Sigmoid colon (tissue), 7 donors: ENCODE results near the gene NCOA1. TPM values are rescaled to one million over a fixed set of nuclear protein-coding genes. Genes with fewer than 3 reads are reported as not detected.
"Not testable (repeated sequence)": the region's sequence is repeated elsewhere in the genome, so short reads cannot be mapped to it uniquely, and the experiment has no call there.

Source experiments
- DNase-seq: peaks from one replicate; pipeline ENCODE4 v3.0.0-alpha.2; 2019
- H3K27ac ChIP-seq, 4 donors: fragments of 200-600 bp; sonication (generic); one replicate each; pipeline ENCODE4 v1.5.1; 2016 to 2019; ENCODE audit warnings: mild to moderate bottlenecking in 1 of 4
- H3K27me3 ChIP-seq, 3 donors: fragments of 200-600 bp; sonication (generic); one replicate each; pipeline ENCODE4 v1.5.1; 2019; ENCODE audit warnings: mild to moderate bottlenecking in 1 of 3
- H3K36me3 ChIP-seq, 4 donors: fragments of 200-600 bp; sonication (generic); one replicate each; pipeline ENCODE4 v1.5.1; 2016 to 2019
- H3K4me1 ChIP-seq, 4 donors: fragments of 200-600 bp; sonication (generic); one replicate each; pipeline ENCODE4 v1.5.1; 2017 to 2019
- H3K4me3 ChIP-seq, 4 donors: fragments of 200-600 bp; sonication (generic); one replicate each; pipeline ENCODE4 v1.5.1; 2017 to 2019; ENCODE audit warnings: mild to moderate bottlenecking in 2 of 4, moderate library complexity in 1 of 4
- H3K9me3 ChIP-seq, 4 donors: fragments of 200-600 bp in 3 of 4; sonication (generic) in 3 of 4; one replicate each; pipeline versions ENCODE4 v1.5.1 to v1.6.1; 2013 to 2019
- EP300 ChIP-seq, 4 donors: sonication (generic); formaldehyde crosslinking; IDR thresholded peaks; one replicate each; pipeline ENCODE4 v1.6.1; 2017; ENCODE audit warnings: antibody characterized with exemption in 4 of 4
- POLR2A ChIP-seq, 2 donors: fragments of 450-650 bp; IDR thresholded peaks; one replicate each; pipeline ENCODE4 v1.6.1; 2016; ENCODE audit warnings: antibody characterized with exemption in 2 of 2, mild to moderate bottlenecking in 2 of 2, moderate library complexity in 2 of 2
- POLR2AphosphoS5 ChIP-seq, 4 donors: sonication (generic); formaldehyde crosslinking; IDR thresholded peaks; one replicate each; pipeline ENCODE4 v1.6.1; 2017; ENCODE audit warnings: antibody characterized with exemption in 4 of 4
- WGBS, 2 donors: extraction: QIAGEN DNeasy Blood & Tissue Kit; methylation state at CpG; one replicate each; pipeline ENCODE4 v1.1.7; 2013; 5-methylcytosine and 5-hydroxymethylcytosine counted together
- intact Hi-C: fragments of 100-400 bp; cut with DNase I; formaldehyde crosslinking; loops from one replicate; pipeline ENCODE4 v1.15.1; 2023
- polyA plus RNA-seq, 3 donors: library from polyadenylated mRNA; stranded (reverse); fragments of 200-250 nt; gene quantifications; one replicate each; pipeline ENCODE4 v1.2.3, GENCODE V29; 2013
- total RNA-seq, 4 donors: library from RNA; depleted of rRNA; stranded (reverse); fragments of >200 nt; gene quantifications; one replicate each; pipeline ENCODE4 v1.1.0, GENCODE V29; 2016
- TF ChIP-seq, protein P1 (sequence below), 4 experiments: fragments of 450-650 bp in 3 of 4; fragments of 200-600 bp in 1 of 4; IDR thresholded peaks; one replicate each; pipeline ENCODE4 v1.5.1; 2016 to 2019; ENCODE audit warnings: antibody characterized with exemption in 4 of 4, mild to moderate bottlenecking in 3 of 4, moderate library complexity in 2 of 4
- donor health status: healthy with polysubstance abuse.
- donor health status: Bipolar disorder and iron deficiency.
- donor health status: healthy.

Gene NCOA1
- total and polyA plus RNA-seq, 7 donors, result 11.3 to 61.7 (median 49.2) TPM

DNA sequence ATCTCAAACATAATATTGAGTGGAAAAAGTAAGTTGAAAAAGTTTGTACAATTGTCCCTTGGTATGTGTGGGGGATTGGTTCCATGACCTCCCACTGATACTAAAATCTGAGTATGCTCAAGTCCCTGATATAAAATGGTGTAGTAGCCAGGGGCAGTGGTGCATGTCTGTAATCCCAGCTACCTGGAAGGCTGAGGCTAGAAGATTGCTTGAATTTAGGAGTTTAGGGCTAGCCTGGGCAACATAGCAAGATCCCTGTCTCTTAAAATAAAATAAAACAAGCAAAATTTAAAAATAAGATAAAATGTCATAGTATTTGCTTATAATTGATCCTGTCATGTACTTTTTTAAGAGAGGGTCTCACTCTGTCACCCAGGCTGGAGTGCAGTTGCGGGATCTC is 180.2 kb downstream of the NCOA1 start:
- no peaks in the 10 kb centered on the region for H3K9me3 ChIP-seq
- no peak overlapping the region for H3K4me3 ChIP-seq
- intact Hi-C loops, result no loop called here
- TF ChIP-seq POLR2AphosphoS5 (IDR thresholded peaks at IDR 0.05) (no peak), EP300 (IDR thresholded peaks at IDR 0.05) (no peak), POLR2A (IDR thresholded peaks at IDR 0.05) (no peak)
- TF ChIP-seq, protein P1, sequence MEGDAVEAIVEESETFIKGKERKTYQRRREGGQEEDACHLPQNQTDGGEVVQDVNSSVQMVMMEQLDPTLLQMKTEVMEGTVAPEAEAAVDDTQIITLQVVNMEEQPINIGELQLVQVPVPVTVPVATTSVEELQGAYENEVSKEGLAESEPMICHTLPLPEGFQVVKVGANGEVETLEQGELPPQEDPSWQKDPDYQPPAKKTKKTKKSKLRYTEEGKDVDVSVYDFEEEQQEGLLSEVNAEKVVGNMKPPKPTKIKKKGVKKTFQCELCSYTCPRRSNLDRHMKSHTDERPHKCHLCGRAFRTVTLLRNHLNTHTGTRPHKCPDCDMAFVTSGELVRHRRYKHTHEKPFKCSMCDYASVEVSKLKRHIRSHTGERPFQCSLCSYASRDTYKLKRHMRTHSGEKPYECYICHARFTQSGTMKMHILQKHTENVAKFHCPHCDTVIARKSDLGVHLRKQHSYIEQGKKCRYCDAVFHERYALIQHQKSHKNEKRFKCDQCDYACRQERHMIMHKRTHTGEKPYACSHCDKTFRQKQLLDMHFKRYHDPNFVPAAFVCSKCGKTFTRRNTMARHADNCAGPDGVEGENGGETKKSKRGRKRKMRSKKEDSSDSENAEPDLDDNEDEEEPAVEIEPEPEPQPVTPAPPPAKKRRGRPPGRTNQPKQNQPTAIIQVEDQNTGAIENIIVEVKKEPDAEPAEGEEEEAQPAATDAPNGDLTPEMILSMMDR (IDR thresholded peaks at IDR 0.05), result no peak
- H3K27ac ChIP-seq, result no peak overlapping the region
- no peak for DNase-seq
- H3K4me1 ChIP-seq, result no peaks in the 10 kb centered on the region
- 98 to 100% methylated on average over 1 of the region's 1 CpG for WGBS, 2 donors
- H3K36me3 ChIP-seq, result peaks cover 0 to 13% (median 0%) of the 10 kb centered on the region in 4 donors
- no peaks in the 10 kb centered on the region for H3K27me3 ChIP-seq

DNA sequence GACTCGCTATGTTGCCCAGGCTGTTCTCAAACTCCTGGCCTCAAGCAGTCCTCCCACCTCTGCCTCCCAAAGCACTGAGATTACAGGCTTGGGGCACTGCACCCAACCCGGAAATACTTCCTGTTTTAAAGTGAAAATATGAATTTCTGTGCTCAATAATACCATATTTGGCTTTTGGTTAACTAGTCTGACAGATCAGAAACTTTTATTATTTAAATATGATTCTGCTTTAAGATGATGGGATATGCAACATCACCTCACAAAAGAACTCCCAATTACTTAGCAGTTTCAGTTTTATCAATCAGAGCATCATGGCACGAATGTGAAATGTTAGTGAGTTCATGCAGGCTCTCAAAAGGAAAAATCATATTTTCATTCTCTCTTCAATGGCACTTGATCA is 181.5 kb downstream of the NCOA1 start:
- Histone ChIP-seq H3K4me1 (no peaks in the 10 kb centered on the region), H3K27me3 (no peaks in the 10 kb centered on the region), H3K9me3 (no peaks in the 10 kb centered on the region), H3K36me3 (peaks cover 0 to 13% (median 0%) of the 10 kb centered on the region in 4 donors), H3K27ac (no peak overlapping the region), H3K4me3 (no peak overlapping the region)
- intact Hi-C loops, result no loop called here
- no peak for DNase-seq
- TF ChIP-seq POLR2A (IDR thresholded peaks at IDR 0.05) (no peak), POLR2AphosphoS5 (IDR thresholded peaks at IDR 0.05) (no peak), EP300 (IDR thresholded peaks at IDR 0.05) (no peak)
- TF ChIP-seq, protein P1 (IDR thresholded peaks at IDR 0.05), result no peak
- WGBS, 2 donors, result 79 to 80% methylated on average over 3 of the region's 3 CpGs

- no peaks in the 10 kb centered on the region for H3K27me3 ChIP-seq
- no peaks in the 10 kb centered on the region for H3K9me3 ChIP-seq
- H3K4me3 ChIP-seq, result no peak overlapping the region
- no peaks in the 10 kb centered on the region for H3K4me1 ChIP-seq
- WGBS, 2 donors, result 61 to 74% methylated on average over 7 of the region's 7 CpGs
- TF ChIP-seq EP300 (IDR thresholded peaks at IDR 0.05), result no peak
- TF ChIP-seq, protein P1 (IDR thresholded peaks at IDR 0.05), result no peak
- no peak for TF ChIP-seq POLR2A (IDR thresholded peaks at IDR 0.05)
- no peak for TF ChIP-seq POLR2AphosphoS5 (IDR thresholded peaks at IDR 0.05)
- intact Hi-C loops, result no loop called here
- DNase-seq, result no peak
- peaks cover 0 to 22% (median 0%) of the 10 kb centered on the region in 4 donors for H3K36me3 ChIP-seq
- H3K27ac ChIP-seq, result no peak overlapping the region
Measured at GRCh38 chr2:24675338-24675737, 184.3 kb downstream of the NCOA1 start.

GRCh38 chr2:24676493-24676892 is 185.4 kb downstream of the NCOA1 start:
- intact Hi-C loops, result no loop called here

GRCh38 chr2:24678066-24678465 is 187.0 kb downstream of the NCOA1 start:
- H3K27me3 ChIP-seq, H3K27ac ChIP-seq, H3K9me3 ChIP-seq, H3K4me3 ChIP-seq, DNase-seq, intact Hi-C loops, H3K4me1 ChIP-seq: not testable (repeated sequence)
- H3K36me3 ChIP-seq, result peaks cover 0 to 23% (median 0%) of the 10 kb centered on the region in 4 donors

More at GRCh38 chr2:24676493-24676892, 185.4 kb downstream of the NCOA1 start:
- Histone ChIP-seq H3K4me1 (no peaks in the 10 kb centered on the region), H3K36me3 (peaks cover 0 to 23% (median 0%) of the 10 kb centered on the region in 4 donors), H3K9me3 (no peaks in the 10 kb centered on the region), H3K4me3 (no peak overlapping the region), H3K27me3 (no peaks in the 10 kb centered on the region), H3K27ac (no peak overlapping the region)
- TF ChIP-seq POLR2A (IDR thresholded peaks at IDR 0.05) (no peak), EP300 (IDR thresholded peaks at IDR 0.05) (no peak), POLR2AphosphoS5 (IDR thresholded peaks at IDR 0.05) (no peak)
- TF ChIP-seq, protein P1 (IDR thresholded peaks at IDR 0.05), result no peak
- WGBS, 2 donors, result 97 to 98% methylated on average over 4 of the region's 4 CpGs
- DNase-seq, result no peak
